HEK293T (cell line): ENCODE measurements around the gene CPEB4.

Source experiments
- ARNT ChIP-seq: fragments of 450-650 bp; IDR thresholded peaks from 2 replicates; pipeline ENCODE4 v1.6.1; 2017; ENCODE audit warnings: mild to moderate bottlenecking
- BHLHE40 ChIP-seq: fragments of 450-650 bp; IDR thresholded peaks from 2 replicates; pipeline ENCODE4 v1.6.1; 2016; ENCODE audit warnings: mild to moderate bottlenecking, moderate library complexity, borderline replicate concordance
- CTBP1 ChIP-seq: fragments of 450-650 bp; IDR thresholded peaks from 2 replicates; pipeline ENCODE4 v1.6.1; 2016; ENCODE audit warnings: borderline replicate concordance
- FOXM1 ChIP-seq: fragments of 450-650 bp; IDR thresholded peaks from 2 replicates; pipeline ENCODE4 v1.6.1; 2017; ENCODE audit warnings: mild to moderate bottlenecking, borderline replicate concordance
- HDGF ChIP-seq: fragments of 450-650 bp; IDR thresholded peaks from 2 replicates; pipeline ENCODE4 v1.6.1; 2017; ENCODE audit warnings: antibody characterized with exemption, borderline replicate concordance
- SP1 ChIP-seq: fragments of 450-650 bp; IDR thresholded peaks from 2 replicates; pipeline ENCODE4 v1.6.1; 2017

GRCh38 chr5:173896631-173897030, 8.5 kb downstream of the CPEB4 start:
- TF ChIP-seq SP1 (no peak), FOXM1 (no peak), BHLHE40 (no peak), CTBP1 (no peak), ARNT (no peak), HDGF (no peak)
